ENCODE results near the gene TRAT1.

Gene TRAT1

DNA sequence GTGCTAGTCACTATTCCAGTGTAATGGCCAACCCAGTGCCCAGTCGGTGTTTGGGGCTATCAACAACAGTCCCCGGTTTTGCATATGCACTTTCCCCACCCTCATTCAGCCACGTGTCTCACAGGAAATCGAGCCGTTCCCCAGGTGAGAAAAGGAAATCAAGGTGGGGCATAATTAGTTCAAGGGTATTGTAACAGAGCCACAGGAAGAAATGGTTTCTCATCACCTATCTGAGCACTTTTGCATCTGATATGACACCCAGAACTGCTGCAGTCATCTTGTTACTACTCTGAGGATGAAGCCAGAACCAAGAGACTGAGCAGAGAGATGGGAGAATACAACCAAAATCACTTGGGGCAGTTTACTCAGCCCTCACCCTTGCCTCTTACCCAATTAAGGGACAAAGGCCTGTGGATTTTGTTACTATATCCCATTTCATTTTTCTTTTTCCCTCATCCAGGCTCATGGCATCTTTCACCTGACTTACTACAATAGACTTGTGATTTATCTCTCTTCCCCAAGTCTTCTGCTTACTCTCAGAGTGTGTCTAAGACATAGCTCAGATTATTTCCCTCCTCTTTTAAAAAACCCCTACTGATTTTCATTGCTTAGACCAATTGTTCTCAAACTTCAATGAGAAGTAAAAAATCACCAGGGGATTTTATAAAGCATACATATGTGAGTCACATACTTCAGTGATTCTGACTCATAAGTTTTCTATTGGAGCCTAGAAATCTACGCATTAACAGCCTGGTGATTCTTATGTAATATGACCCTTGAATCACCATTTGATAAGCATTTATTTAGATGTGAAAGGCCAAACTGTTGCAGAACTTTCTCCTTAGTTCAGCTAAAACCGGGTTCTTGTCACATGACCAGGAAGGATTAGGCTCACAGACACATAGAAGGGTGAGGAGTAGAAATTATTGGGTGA, 40.5 kb downstream of the TRAT1 start:
- FAIRE-seq, result no peak

DNA sequence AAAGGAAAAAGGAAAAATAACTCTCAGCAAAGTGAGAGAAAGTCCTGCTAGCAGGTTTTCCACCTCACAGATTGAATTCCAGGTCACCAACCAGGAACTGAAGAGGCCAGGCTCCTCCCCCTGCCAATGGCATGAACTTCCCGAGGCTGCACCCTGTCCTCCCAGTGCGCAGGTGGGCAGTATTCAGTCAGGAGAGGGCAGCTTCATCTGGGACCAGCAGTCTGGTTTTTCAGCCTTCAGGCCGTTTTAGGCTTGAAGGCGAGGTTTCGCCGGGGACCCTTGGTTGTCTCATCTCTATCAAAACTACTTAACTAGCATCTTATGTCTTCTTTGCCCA, 41.2 kb downstream of the TRAT1 start:
- FAIRE-seq, result no peak

GRCh38 chr3:108877901-108878300, 55.3 kb downstream of the TRAT1 start:
- no peak for FAIRE-seq

DNA sequence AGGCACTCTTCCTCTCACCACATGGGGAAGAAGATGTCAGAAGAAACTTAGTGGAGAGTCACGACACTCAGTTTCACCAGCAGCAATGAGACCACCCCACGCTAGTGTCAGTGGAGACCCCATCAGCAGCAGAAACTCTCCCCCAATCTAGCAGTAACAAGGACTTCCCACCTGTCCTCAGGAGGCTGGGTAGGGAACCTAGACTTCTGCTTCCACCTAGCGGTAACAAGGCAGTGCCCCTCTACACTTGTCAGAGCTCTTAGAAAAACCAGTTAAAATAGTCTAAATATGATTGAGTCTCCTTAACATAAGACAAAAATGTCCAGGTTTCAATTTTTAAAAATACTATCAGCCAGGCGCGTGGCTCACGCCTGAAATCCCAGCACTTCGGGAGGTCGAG, 57.3 kb downstream of the TRAT1 start:
- no peak for FAIRE-seq

DNA sequence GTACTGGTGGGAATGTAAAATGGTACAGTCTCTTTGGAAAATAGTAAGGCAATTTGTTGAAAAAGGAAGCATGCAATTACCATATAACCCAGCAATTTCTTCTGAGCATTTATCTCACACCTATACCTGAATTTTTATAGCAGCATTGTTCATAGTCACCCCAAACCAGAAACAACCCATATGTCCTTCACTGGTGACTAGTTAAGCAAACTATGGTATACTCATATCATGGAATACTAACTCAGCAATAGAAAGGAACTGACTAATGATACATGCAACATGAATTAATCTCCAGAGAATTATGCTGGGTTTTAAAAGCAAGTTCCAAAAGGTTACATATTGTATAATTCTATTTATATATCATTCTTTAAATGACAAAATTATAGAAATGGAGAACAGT, 60.2 kb downstream of the TRAT1 start:
- no peak for FAIRE-seq

DNA sequence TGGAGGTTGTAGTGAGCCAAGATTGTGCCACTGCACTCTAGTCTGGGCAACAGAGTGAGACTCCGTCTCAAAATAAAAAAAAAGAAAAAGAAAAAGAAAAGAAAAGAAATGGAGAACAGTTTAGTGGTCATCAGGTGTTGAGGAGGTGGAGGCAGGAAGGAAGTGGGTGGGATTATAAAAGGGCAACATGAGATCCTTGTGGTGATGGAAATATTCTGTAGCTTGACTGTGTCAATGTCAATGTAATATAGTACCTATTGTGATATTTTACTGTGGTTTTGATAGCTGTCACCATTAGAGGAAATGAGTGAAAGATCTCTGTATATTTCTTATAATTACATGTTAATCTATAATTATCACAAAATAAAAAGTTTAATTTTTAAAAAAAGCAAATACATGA, 60.8 kb downstream of the TRAT1 start:
- no peak for FAIRE-seq

DNA sequence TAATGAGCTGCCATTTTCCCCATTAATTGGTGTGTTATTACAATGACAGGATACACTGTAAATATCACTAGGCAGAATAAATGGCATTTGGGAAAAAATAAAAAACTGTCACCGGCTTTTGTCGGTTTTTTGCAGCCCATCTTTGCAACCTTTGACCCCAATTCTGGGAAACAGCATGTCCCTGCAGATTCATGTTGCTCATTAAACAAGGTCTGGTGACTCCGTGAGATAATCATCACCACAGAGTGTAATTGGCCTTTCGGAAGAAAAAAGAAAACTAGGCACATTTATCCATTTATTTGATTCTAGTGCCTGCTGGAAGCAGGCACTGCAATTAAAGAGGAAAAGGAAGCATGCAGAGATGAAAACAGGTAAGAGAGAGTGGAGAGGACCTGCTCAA, 64.5 kb downstream of the TRAT1 start:
- no peak for FAIRE-seq

- FAIRE-seq, result no peak
These were observed 65.2 kb downstream of the TRAT1 start for GRCh38 chr3:108887777-108888176.

DNA sequence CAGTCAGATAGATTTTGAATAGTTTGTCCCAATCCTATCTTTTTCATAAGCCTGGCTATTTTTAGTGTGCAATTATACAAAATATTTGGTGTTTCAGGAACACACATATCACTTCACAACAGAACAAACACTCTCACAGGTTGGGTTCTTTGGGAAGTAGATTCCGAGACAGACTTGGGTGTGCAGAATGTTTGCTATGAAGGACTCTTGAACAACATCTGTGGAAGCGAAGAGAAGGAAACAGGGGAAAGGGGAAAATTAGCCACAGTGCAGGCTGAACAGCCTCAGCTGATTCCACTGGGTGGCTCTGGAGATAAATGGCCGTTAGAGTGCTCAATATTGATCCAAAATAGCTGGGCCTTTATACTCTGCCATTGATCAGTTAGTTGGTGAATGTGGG, 69.2 kb downstream of the TRAT1 start:
- no peak for FAIRE-seq

DNA sequence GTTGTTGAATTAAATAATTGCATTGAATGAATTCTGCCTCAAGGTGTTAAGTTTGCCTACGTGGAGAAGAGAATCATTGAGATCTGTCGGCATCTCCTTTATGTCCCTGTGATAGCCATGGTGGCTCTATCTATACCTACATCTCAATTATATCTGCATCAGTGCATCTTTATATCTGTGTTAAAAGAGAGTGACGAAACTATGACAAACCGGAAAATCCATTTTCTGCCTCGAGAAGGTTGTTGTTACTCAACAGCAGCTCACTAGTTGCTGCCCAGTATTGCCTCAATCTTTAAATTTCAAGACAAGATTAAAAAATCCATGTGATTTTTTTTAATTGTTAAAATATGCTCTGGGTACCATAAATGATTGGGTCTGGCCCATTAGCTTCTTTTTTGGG, 72.4 kb downstream of the TRAT1 start:
- no peak for FAIRE-seq

DNA sequence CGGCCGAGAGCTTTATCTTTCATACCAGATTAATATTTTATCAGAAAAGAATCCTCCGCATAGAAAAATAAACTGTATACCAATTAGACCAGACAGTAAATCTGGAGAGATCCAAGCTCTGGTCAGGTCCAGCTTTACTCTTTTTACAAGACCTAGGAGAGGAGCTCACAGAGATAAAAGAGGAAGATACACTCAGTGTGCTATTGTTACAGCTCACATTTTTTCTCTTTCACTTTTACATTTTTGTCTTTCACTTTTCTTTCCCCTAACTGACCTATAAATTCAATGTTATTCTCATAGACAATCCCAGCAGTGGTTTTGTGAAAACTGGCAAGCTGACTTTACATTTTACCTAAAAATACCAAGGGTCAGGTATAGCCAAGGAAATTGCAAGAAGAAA, 75.3 kb downstream of the TRAT1 start:
- FAIRE-seq, result no peak

GRCh38 chr3:108899530-108899929, 76.9 kb downstream of the TRAT1 start:
- FAIRE-seq, result no peak

Measured in G401.6 (cell line).